Measurements from ENCODE around the gene LILRA2. TPM values are rescaled to one million over a fixed set of nuclear protein-coding genes. Genes with fewer than 3 reads are reported as not detected.
"Not testable (repeated sequence)": the region's sequence is repeated elsewhere in the genome, so short reads cannot be mapped to it uniquely, and the experiment has no call there.

Gene LILRA2
- polyA plus RNA-seq, 3 donors from 2014 or later, result 0.58 to 9.7 (median 7.9) TPM

GRCh38 chr19:54606891-54607784, 33.5 kb downstream of the LILRA2 start:
- H3K36me3 Mint-ChIP-seq, result peaks cover 0 to 3% (median 0%) of the 10 kb centered on the region in 3 donors
- H3K9me3 Mint-ChIP-seq, result peaks cover 0 to 7% (median 2%) of the 10 kb centered on the region in 6 donors
- peaks cover under 1 to 9% of the 10 kb centered on the region in 2 donors for H3K4me1 Mint-ChIP-seq
- no peak overlapping the region for H3K4me3 Mint-ChIP-seq
- no peak overlapping the region for H3K27ac Mint-ChIP-seq
- DNase-seq, result no peak
- H3K27me3 Mint-ChIP-seq (ENCODE audit: low read depth in 3 of 3), result peaks cover 4 to 15% (median 8%) of the 10 kb centered on the region in 3 donors

- peaks cover 4 to 14% (median 8%) of the 10 kb centered on the region in 3 donors for H3K27me3 Mint-ChIP-seq (ENCODE audit: low read depth in 3 of 3)
- peaks cover 0 to 7% (median 2%) of the 10 kb centered on the region in 6 donors for H3K9me3 Mint-ChIP-seq
- peaks cover 0 to 3% of the 10 kb centered on the region in 2 donors for H3K4me1 Mint-ChIP-seq
- peaks cover 0 to 3% (median 0%) of the 10 kb centered on the region in 3 donors for H3K36me3 Mint-ChIP-seq
- DNase-seq, result no peak
- no peak overlapping the region for H3K4me3 Mint-ChIP-seq
- no peak overlapping the region for H3K27ac Mint-ChIP-seq
These were observed 34.2 kb downstream of the LILRA2 start for GRCh38 chr19:54607785-54608150.

- Mint-ChIP-seq H3K9me3 (peaks cover 0 to 7% (median 2%) of the 10 kb centered on the region in 6 donors), H3K27me3 (ENCODE audit: low read depth in 3 of 3) (peaks cover 4 to 14% (median 8%) of the 10 kb centered on the region in 3 donors), H3K4me3 (no peak overlapping the region)
These were observed 34.6 kb downstream of the LILRA2 start for GRCh38 chr19:54608205-54608604.

GRCh38 chr19:54608792-54609191, 35.2 kb downstream of the LILRA2 start:
- no peak overlapping the region for H3K4me3 Mint-ChIP-seq
- H3K9me3 Mint-ChIP-seq, result peaks cover 0 to 7% (median 2%) of the 10 kb centered on the region in 6 donors
- peaks cover 0 to 3% (median 0%) of the 10 kb centered on the region in 3 donors for H3K36me3 Mint-ChIP-seq
- DNase-seq, result no peak
- H3K27me3 Mint-ChIP-seq (ENCODE audit: low read depth in 3 of 3), result peaks cover 4 to 14% (median 8%) of the 10 kb centered on the region in 3 donors
- H3K4me1 Mint-ChIP-seq, result no peaks in the 10 kb centered on the region
- H3K27ac Mint-ChIP-seq, result no peak overlapping the region

More at GRCh38 chr19:54608205-54608604, 34.6 kb downstream of the LILRA2 start:
- Mint-ChIP-seq H3K27ac (no peak overlapping the region), H3K36me3 (peaks cover 0 to 3% (median 0%) of the 10 kb centered on the region in 3 donors), H3K4me1 (no peaks in the 10 kb centered on the region)
- DNase-seq, result no peak

- Mint-ChIP-seq H3K27ac (no peak overlapping the region), H3K4me1 (no peaks in the 10 kb centered on the region)
- DNase-seq, result no peak
These were observed 35.8 kb downstream of the LILRA2 start for GRCh38 chr19:54609356-54609791.

GRCh38 chr19:54612428-54612827, 38.8 kb downstream of the LILRA2 start:
- Mint-ChIP-seq H3K4me3 (no peak overlapping the region), H3K27ac (no peak overlapping the region)
- no peak for DNase-seq

More at GRCh38 chr19:54609356-54609791, 35.8 kb downstream of the LILRA2 start:
- peaks cover 0 to 3% (median 0%) of the 10 kb centered on the region in 3 donors for H3K36me3 Mint-ChIP-seq
- peaks cover 4 to 14% (median 8%) of the 10 kb centered on the region in 3 donors for H3K27me3 Mint-ChIP-seq (ENCODE audit: low read depth in 3 of 3)
- peaks cover 0 to 7% (median 2%) of the 10 kb centered on the region in 6 donors for H3K9me3 Mint-ChIP-seq
- H3K4me3 Mint-ChIP-seq, result no peak overlapping the region

GRCh38 chr19:54614726-54615125, 41.1 kb downstream of the LILRA2 start:
- Mint-ChIP-seq H3K27ac (no peak overlapping the region), H3K4me3 (no peak overlapping the region), H3K36me3 (no peaks in the 10 kb centered on the region), H3K9me3 (no peaks in the 10 kb centered on the region), H3K27me3 (ENCODE audit: low read depth in 3 of 3) (peaks cover 2 to 10% (median 7%) of the 10 kb centered on the region in 3 donors), H3K4me1 (peaks cover 22 to 39% of the 10 kb centered on the region in 2 donors)
- DNase-seq, result no peak

More at GRCh38 chr19:54612428-54612827, 38.8 kb downstream of the LILRA2 start:
- H3K27me3 Mint-ChIP-seq (ENCODE audit: low read depth in 3 of 3), result peaks cover 3 to 9% (median 5%) of the 10 kb centered on the region in 3 donors
- peaks cover 17 to 27% of the 10 kb centered on the region in 2 donors for H3K4me1 Mint-ChIP-seq
- no peaks in the 10 kb centered on the region for H3K36me3 Mint-ChIP-seq
- no peaks in the 10 kb centered on the region for H3K9me3 Mint-ChIP-seq

- peaks cover 22 to 45% of the 10 kb centered on the region in 2 donors for H3K4me1 Mint-ChIP-seq
- H3K27ac Mint-ChIP-seq, result peak overlapping the region in 4 of 6 donors; percentile 4 to 93 (median 84)
- peaks cover 2 to 11% (median 7%) of the 10 kb centered on the region in 3 donors for H3K27me3 Mint-ChIP-seq (ENCODE audit: low read depth in 3 of 3)
- no peak for DNase-seq
- H3K4me3 Mint-ChIP-seq, result peak overlapping the region in 4 of 5 donors; percentile 8 to 96 (median 92)
- H3K9me3 Mint-ChIP-seq, result no peaks in the 10 kb centered on the region
- H3K36me3 Mint-ChIP-seq, result no peaks in the 10 kb centered on the region
These were observed 42.5 kb downstream of the LILRA2 start for GRCh38 chr19:54616057-54616456.

- H3K4me3 Mint-ChIP-seq, result peak overlapping the region; percentile 82 to 96 (median 90)
- peaks cover 29 to 53% of the 10 kb centered on the region in 2 donors for H3K4me1 Mint-ChIP-seq
- no peaks in the 10 kb centered on the region for H3K9me3 Mint-ChIP-seq
- H3K27ac Mint-ChIP-seq, result peak overlapping the region; percentile 81 to 93 (median 88)
- H3K36me3 Mint-ChIP-seq, result no peaks in the 10 kb centered on the region
- DNase-seq, result peak; percentile 12 to 42 (median 31)
- peaks cover 2 to 11% (median 7%) of the 10 kb centered on the region in 3 donors for H3K27me3 Mint-ChIP-seq (ENCODE audit: low read depth in 3 of 3)
These were observed 43.4 kb downstream of the LILRA2 start for GRCh38 chr19:54616821-54617560.

- Mint-ChIP-seq H3K4me3 (peak overlapping the region in 3 of 5 donors; percentile 10 to 76 (median 24)), H3K36me3 (peaks cover 0 to 3% (median 0%) of the 10 kb centered on the region in 3 donors), H3K27me3 (ENCODE audit: low read depth in 3 of 3) (peaks cover 2 to 11% (median 7%) of the 10 kb centered on the region in 3 donors), H3K27ac (no peak overlapping the region), H3K4me1 (peaks cover 55 to 69% of the 10 kb centered on the region in 2 donors), H3K9me3 (no peaks in the 10 kb centered on the region)
- no peak for DNase-seq
These were observed 46.9 kb downstream of the LILRA2 start for GRCh38 chr19:54620464-54620863.

GRCh38 chr19:54622431-54622830, 48.8 kb downstream of the LILRA2 start:
- Mint-ChIP-seq H3K9me3 (no peaks in the 10 kb centered on the region), H3K27ac (peak overlapping the region; percentile 66 to 92 (median 88)), H3K4me1 (peaks cover 53 to 69% of the 10 kb centered on the region in 2 donors), H3K36me3 (peaks cover 0 to 6% (median 4%) of the 10 kb centered on the region in 3 donors), H3K4me3 (peak overlapping the region; percentile 57 to 88 (median 63)), H3K27me3 (ENCODE audit: low read depth in 3 of 3) (peaks cover 0 to 4% (median 3%) of the 10 kb centered on the region in 3 donors)
- no peak for DNase-seq

- peak overlapping the region; percentile 71 to 93 (median 84) for H3K27ac Mint-ChIP-seq
These were observed 50.6 kb downstream of the LILRA2 start for GRCh38 chr19:54624234-54624633.

More at GRCh38 chr19:54624234-54624633, 50.6 kb downstream of the LILRA2 start:
- not testable (repeated sequence) for H3K27me3 Mint-ChIP-seq (ENCODE audit: low read depth in 3 of 3); H3K9me3 Mint-ChIP-seq
- Mint-ChIP-seq H3K4me1 (peaks cover 49 to 72% of the 10 kb centered on the region in 2 donors), H3K36me3 (peaks cover 0 to 14% (median 11%) of the 10 kb centered on the region in 3 donors), H3K4me3 (peak overlapping the region; percentile 38 to 88 (median 72))
- DNase-seq, result peak in 2 of 3 donors; percentile 7 to 50

All from immature natural killer cell (primary cell).